ENCODE data around the gene PRX. TPM values are rescaled to one million over a fixed set of nuclear protein-coding genes. Genes with fewer than 3 reads are reported as not detected.

PRX gene
- total and polyA plus RNA-seq, 9 of the 15 experiments (the other 6 are each of a cell fraction or from before 2014, with no cell fraction given): 0.65 to 3.5 (median 1.7) TPM; not detected in 2

GRCh38 chr19:40407714-40408597 lies 5.2 kb downstream of the PRX start (continued):
- TF ChIP-seq USF2 (CRISPR knock-in tag; IDR thresholded peaks at IDR 0.05) (no peak), MGA (IDR thresholded peaks at IDR 0.05) (no peak), RBM15 (IDR thresholded peaks at IDR 0.05; ENCODE audit: insufficient read depth, low read length) (no peak), MYNN (IDR thresholded peaks at IDR 0.05) (no peak), MYNN (CRISPR knock-in tag; IDR thresholded peaks at IDR 0.05) (no peak), RBM25 (IDR thresholded peaks at IDR 0.05; ENCODE audit: low read depth, low read length, severe bottlenecking) (peak; percentile 64), DPF2 (IDR thresholded peaks at IDR 0.05) (peak; percentile 57), FOS (IDR thresholded peaks at IDR 0.05; ENCODE audit: extremely low read depth, insufficient read length) (no peak), PHF21A (IDR thresholded peaks at IDR 0.05; ENCODE audit: borderline replicate concordance, low read depth) (no peak), ZBTB34 (CRISPR knock-in tag; IDR thresholded peaks at IDR 0.05) (no peak), BCOR (IDR thresholded peaks at IDR 0.05) (peak; percentile 87)
